Subcutaneous abdominal adipose tissue (tissue), 5 donors: ENCODE results near the gene GRK6.
"Not testable (repeated sequence)": the region's sequence is repeated elsewhere in the genome, so short reads cannot be mapped to it uniquely, and the experiment has no call there.

Source experiments
- H3K27ac ChIP-seq: one replicate; pipeline ENCODE4 v1.7.0; 2013; ENCODE audit warnings: low read depth, mild to moderate bottlenecking, inconsistent platforms, low read length, moderate library complexity
- H3K27me3 ChIP-seq, 5 donors: one replicate each; pipeline ENCODE4 v1.7.0; 2013; ENCODE audit warnings: low read length in 5 of 5, inconsistent platforms in 1 of 5; ENCODE audit not compliant: control insufficient read depth in 5 of 5, insufficient read depth in 4 of 5
- H3K36me3 ChIP-seq, 5 donors: one replicate each; pipeline ENCODE4 v1.7.0; 2013; ENCODE audit warnings: low read length in 5 of 5; ENCODE audit not compliant: control insufficient read depth in 5 of 5, insufficient read depth in 5 of 5
- H3K4me1 ChIP-seq, 5 donors: one replicate each; pipeline ENCODE4 v1.7.0; 2013; ENCODE audit warnings: low read length in 5 of 5, mild to moderate bottlenecking in 3 of 5, moderate library complexity in 1 of 5; ENCODE audit not compliant: control insufficient read depth in 5 of 5, insufficient read depth in 5 of 5
- H3K4me3 ChIP-seq, 5 donors: one replicate each; pipeline ENCODE4 v1.7.0; 2013; ENCODE audit warnings: low read length in 5 of 5, low read depth in 1 of 5
- H3K9ac ChIP-seq, 5 donors: one replicate each; pipeline ENCODE4 v1.7.0; 2013; ENCODE audit warnings: low read length in 5 of 5, mild to moderate bottlenecking in 4 of 5, moderate library complexity in 3 of 5
- H3K9me3 ChIP-seq, 5 donors: one replicate each; pipeline ENCODE4 v1.7.0; 2013; ENCODE audit warnings: low read length in 5 of 5; ENCODE audit not compliant: control insufficient read depth in 5 of 5
- donor health status: healthy.
- donor health status: healthy.
- donor health status: healthy.
- donor health status: healthy.
- donor health status: healthy.

GRK6 gene

DNA sequence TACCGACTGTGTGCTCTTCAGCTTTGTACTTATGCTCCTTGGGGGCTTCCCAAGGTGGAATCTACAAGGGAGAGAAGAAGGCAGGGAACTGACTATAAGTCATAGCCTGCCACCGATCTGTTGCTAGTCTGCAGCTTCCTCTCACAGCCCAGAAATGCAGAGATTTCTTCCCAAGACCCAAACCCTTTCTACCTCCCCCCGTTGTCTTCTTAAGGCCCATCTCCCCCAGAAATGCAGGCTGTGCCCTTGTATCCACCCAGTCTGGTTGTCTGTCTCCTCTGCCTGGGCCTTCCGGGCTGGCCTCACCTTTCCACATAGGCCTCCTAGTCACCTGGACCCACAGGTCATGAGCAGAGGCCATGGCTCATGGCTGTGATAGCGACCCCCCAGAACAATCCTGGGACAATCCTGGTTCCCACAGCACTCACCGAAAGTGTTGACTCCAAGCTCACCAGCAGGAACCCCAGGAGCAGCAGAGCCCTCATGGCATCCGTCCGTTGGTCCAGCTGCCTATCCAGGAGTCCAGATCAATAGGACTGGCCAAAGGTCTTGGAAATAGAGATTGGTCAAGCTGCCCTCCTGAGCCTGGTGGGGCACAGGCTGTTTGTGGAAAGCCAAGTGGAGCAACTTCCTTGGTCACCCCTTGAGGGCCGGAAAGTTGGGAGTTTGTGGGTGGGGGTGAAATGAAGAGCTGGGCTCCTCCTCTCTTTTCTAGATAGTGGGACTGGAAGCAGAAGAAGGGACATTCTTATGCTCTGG, 17.3 kb upstream of the GRK6 start, which contains the start of gene F12:
Gene F12 (minus strand): TSS at position 522 of the 759 bp plus-strand sequence. CDS start 37 bp downstream, at position 485.
- Histone ChIP-seq H3K27ac (no peak within 1 kb of the TSS), H3K27me3 (peaks cover 0 to 4% (median 0%) of the 10 kb centered on the region in 5 donors), H3K9ac (no peak within 1 kb of the TSS), H3K9me3 (no peaks in the 10 kb centered on the region), H3K4me1 (peaks cover 0 to 17% (median 8%) of the 10 kb centered on the region in 5 donors), H3K4me3 (no peak within 1 kb of the TSS), H3K36me3 (no peaks in the 10 kb centered on the region)

DNA sequence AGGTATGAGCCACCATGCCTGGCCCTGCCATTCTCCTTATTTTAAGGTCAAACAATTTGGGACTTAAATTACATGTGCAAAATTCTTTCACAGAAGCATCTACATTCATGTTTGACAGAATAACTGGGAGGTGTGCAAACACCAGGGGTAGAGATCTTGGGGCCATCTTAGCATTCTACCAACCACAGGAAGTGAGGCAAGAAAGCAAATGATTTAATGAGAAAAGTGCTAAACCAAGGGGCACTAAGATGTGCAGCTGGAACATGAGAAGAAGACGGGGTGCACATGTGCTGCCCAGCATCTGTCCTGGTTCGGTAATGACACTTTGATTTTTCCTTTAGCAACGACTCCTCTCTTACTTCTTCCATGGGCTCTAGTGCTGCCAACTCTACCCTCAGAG, 15.9 kb upstream of the GRK6 start:
- Histone ChIP-seq H3K27ac (no peak overlapping the region), H3K36me3 (no peaks in the 10 kb centered on the region), H3K9ac (no peak overlapping the region), H3K4me1 (peaks cover 0 to 4% (median 0%) of the 10 kb centered on the region in 5 donors), H3K27me3 (peaks cover 0 to under 1% (median 0%) of the 10 kb centered on the region in 5 donors), H3K9me3 (no peaks in the 10 kb centered on the region), H3K4me3 (no peak overlapping the region)

DNA sequence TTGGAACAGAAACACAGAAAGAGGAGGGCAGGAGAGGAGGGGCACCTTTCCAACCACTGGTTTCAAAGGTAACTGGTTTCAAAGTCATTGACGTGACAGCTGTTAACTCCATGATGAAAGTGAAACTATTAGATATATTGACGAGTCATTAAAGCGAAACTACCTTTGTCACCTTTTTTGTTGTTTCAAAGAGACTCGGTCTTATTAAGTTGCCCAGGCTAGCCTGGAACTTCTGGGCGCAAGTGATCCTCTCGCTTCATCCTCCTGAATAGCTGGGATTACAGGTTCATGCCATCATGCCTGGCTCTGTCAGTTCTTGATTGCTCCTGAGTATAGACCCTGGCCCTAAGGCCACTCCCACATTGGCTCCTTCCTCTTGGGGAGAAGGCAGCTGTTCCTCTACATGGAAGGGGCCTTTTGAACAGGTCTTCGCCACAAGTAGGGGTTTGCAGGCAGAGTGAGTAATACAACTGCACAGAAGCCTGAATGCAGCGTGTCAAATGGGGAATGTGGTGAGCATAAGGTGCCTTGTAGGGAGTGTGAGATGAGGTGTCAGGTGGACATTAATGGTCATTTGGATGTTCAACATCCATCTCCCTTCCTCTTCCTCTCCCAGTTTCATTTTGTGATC, 13.8 kb upstream of the GRK6 start:
- H3K27me3 ChIP-seq: no peaks in the 10 kb centered on the region
- H3K4me3 ChIP-seq: no peak overlapping the region
- no peaks in the 10 kb centered on the region for H3K9me3 ChIP-seq
- no peak overlapping the region for H3K27ac ChIP-seq
- peaks cover 2 to 9% (median 8%) of the 10 kb centered on the region in 5 donors for H3K4me1 ChIP-seq
- H3K36me3 ChIP-seq: no peaks in the 10 kb centered on the region
- no peak overlapping the region for H3K9ac ChIP-seq

- no peak overlapping the region for H3K9ac ChIP-seq
- no peak overlapping the region for H3K27ac ChIP-seq
- no peaks in the 10 kb centered on the region for H3K9me3 ChIP-seq
- H3K4me1 ChIP-seq: peaks cover 2 to 9% (median 8%) of the 10 kb centered on the region in 5 donors
- no peak overlapping the region for H3K4me3 ChIP-seq
- no peaks in the 10 kb centered on the region for H3K27me3 ChIP-seq
- H3K36me3 ChIP-seq: no peaks in the 10 kb centered on the region
These were observed 12.0 kb upstream of the GRK6 start for GRCh38 chr5:177414481-177414880.

DNA sequence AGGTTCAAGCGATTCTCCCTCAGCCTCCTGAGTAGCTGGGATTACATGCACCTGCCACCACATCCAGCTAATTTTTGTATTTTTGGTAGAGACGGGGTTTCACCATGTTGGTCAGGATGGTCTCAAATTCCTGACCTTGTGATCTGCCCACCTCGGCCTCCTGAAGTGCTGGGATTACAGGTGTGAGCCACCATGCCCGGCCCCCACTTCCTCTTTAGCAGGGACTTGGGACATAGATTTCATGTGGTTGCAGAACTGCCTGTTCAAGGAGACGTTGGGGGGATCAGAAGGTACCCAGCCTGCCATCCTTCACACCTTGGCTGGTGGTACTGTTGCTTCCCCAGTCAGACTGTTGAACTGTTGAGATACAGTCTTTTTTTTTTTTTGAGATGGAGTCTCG, 9.4 kb upstream of the GRK6 start:
- not testable (repeated sequence) for H3K9me3 ChIP-seq, H3K4me1 ChIP-seq

GRCh38 chr5:177419046-177419445, 7.4 kb upstream of the GRK6 start:
- no peak overlapping the region for H3K27ac ChIP-seq
- no peaks in the 10 kb centered on the region for H3K36me3 ChIP-seq

More for the DNA sequence above, 9.4 kb upstream of the GRK6 start:
- H3K9ac ChIP-seq, H3K4me3 ChIP-seq, H3K27me3 ChIP-seq, H3K36me3 ChIP-seq, H3K27ac ChIP-seq: not testable (repeated sequence)

DNA sequence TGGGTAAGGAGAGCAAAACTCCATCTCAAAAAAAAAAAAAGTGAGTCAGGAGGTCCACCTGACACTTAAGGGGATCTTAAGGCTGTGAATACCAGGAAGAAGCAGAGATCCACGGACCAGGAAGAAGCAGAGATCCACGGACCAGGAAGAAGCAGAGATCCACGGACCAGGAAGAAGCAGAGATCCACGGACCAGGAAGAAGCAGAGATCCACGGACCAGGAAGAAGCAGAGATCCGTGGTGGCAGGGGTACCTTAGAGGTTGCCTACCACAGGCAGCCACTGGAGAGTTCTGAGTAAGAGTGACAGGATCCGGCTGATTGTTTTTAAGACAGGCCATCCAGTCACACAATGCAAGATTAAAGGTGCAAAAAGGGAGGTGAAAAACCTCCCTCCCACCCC, 6.0 kb upstream of the GRK6 start:
- not testable (repeated sequence) for H3K9me3 ChIP-seq, H3K36me3 ChIP-seq, H3K27me3 ChIP-seq, H3K4me3 ChIP-seq, H3K9ac ChIP-seq, H3K27ac ChIP-seq
- H3K4me1 ChIP-seq: peaks cover 2 to 14% (median 12%) of the 10 kb centered on the region in 5 donors

More at GRCh38 chr5:177419046-177419445, 7.4 kb upstream of the GRK6 start:
- no peak overlapping the region for H3K9ac ChIP-seq
- no peaks in the 10 kb centered on the region for H3K27me3 ChIP-seq
- no peaks in the 10 kb centered on the region for H3K9me3 ChIP-seq
- H3K4me3 ChIP-seq: no peak overlapping the region
- peaks cover 2 to 9% (median 8%) of the 10 kb centered on the region in 5 donors for H3K4me1 ChIP-seq

DNA sequence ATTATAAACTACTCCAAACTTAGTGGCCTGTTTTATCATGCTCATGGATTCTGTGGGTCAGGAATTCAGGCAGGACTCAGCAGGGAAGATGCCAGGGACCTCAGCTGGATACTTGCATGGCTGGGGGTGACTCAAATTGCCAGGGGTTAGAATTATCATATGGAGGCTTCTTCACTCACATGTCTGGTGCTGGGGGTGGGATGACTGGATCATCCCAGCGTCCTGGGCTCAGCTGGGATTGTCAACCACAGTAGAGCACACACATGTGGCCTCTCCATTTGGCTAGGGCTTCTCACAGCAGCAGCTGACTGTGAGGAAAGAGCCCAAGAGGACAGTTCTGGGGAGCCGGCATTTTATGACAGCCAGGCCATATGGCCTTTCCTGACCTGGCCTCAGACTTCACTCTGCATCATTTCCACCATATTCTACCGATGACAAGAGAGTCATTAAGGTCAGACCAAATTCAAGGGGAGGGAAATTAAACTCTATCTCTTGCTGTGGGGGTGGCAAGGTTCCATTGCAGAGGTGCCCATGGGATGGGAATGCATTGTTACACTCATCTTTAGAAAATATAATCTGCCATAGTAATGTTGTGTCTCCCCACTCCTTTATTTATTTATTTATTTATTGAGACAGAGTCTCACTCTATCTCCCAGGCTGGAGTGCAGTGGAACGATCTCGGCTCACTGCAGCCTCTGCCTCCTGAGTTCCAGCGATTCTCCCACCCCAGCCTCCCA, 5.2 kb upstream of the GRK6 start:
- no peak overlapping the region for H3K4me3 ChIP-seq
- no peaks in the 10 kb centered on the region for H3K27me3 ChIP-seq
- H3K27ac ChIP-seq: no peak overlapping the region
- no peak overlapping the region for H3K9ac ChIP-seq
- no peaks in the 10 kb centered on the region for H3K9me3 ChIP-seq
- no peaks in the 10 kb centered on the region for H3K36me3 ChIP-seq
- H3K4me1 ChIP-seq: peaks cover 2 to 18% (median 13%) of the 10 kb centered on the region in 5 donors

DNA sequence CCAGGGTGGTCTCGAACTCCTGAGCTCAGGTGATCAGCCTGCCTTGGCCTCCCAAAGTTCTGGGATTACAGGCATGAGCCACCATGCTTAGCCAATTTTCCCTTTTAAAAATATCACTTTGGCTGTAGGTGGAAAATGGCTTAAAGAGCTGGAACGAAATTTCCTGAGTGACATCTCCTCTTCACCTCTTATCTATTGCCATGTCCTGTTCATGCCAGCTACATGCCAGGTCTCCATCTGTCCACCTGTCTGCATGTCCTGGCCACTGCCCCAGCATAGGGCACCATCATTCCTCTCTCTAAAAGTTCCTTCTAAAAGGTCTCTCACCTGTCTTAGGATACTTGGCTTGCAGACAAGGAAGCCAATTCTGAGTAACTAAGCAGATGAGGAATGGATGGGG, 2.8 kb upstream of the GRK6 start:
- no peaks in the 10 kb centered on the region for H3K36me3 ChIP-seq
- no peak overlapping the region for H3K9ac ChIP-seq
- peaks cover 6 to 31% (median 23%) of the 10 kb centered on the region in 5 donors for H3K4me1 ChIP-seq
- H3K27ac ChIP-seq: no peak overlapping the region
- no peaks in the 10 kb centered on the region for H3K27me3 ChIP-seq
- no peak overlapping the region for H3K4me3 ChIP-seq
- no peaks in the 10 kb centered on the region for H3K9me3 ChIP-seq
